Pons (tissue), 1 donor: ENCODE measurements around the gene ARSG.
A peak's percentile ranks its signal among the peaks of the same experiment; 100 is the strongest.

Experiments
- DNase-seq: peaks from one replicate; pipeline ENCODE4 v3.0.0-alpha.2; 2016; ENCODE audit warnings: low spot score

The ARSG gene

DNA sequence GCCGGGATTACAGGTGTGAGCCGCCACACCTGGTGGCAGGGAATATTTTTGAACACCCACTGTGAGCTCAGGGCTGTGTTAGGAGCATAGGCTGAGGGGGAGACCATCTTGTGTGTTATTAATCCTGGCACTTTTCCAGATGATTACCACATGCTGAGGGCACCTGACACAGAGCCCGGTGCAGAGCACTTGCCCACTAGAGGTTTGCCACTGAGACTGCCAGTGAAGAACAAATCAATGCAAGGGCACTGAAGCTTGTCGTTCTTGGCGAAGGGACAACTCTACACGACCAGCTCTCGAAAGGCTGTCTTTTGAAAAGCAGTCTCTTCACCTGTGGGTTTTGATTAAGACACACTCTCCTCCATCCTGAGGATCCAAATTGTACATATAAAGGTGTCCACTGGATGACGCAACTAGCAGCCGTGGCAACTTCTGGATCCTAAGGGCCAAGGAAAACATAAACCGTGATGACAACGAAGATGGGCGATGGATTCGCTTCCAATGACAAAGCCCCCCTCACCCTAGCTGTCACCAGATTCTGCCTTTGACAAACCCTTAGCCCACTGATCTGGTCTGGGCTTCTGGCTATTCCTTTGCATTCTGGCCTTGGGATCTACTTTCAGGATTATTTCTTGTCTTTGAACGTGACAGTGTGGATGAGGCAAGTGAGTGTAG is 137.3 kb downstream of the ARSG start:
- DNase-seq = no peak

DNA sequence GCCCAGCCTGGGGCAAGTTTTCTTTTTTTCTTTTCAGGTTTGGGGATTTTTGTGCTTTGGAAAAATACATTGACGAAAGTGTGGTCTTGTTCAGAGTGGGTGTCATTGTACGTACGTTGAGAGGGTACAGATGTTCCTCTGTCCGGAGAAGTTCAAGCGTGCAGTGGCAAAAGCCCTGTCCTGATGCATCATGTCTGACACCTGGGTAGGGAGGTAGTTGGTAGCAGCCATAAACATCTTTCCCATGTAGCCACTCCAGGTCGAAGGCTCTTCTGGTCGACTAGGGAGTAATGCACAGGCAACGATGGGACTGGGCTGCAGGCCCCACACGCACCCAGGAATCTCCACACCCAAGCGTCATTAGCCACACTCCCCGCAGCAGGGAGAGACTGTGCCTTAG is 138.6 kb downstream of the ARSG start:
- DNase-seq = no peak

DNA sequence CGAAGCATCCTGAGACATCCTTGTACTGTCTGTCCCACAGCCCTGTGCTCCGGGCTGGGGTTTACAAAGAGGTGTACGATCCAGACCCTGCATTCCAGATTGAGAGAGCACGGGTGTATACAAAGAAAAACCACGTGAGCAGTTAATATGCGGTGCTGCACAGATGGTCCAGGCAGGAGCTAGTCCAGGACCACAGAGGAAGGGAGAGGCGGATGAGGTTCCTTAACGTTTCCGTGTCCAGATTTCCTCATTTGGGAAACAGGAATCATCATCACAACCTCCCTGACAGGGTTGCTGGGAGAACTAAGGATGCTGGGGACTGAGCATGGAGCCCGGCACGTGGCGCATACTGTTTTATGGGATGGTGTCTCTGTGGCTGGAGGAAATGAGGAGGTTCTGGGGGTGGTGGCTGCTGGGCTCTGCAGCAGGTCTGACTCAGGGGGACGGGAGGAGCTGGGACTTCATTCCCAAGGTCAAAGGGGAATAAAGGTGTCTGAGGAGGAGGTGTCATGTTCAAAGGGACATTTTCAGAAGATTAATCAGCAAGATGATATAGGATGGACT is 139.8 kb downstream of the ARSG start:
- DNase-seq = no peak

DNA sequence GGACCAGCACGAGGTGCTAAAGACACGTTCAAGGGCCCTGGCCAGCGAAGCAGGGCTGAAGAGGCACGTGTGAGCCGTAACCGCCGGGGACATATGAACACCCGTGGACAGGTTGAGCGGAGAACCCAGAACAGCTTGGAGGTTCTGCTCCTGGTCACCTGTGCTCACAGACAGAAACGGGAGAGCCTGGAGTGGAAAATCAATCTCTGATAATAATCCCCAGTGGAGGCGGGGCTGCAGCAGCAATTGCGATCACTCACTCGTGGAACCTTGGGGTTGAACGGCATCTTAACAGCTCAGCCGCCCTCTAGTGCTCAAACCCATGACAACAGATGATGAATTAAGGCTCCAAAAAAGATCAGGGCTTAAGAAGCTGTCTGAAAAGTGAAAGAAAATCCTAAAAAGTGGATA is 140.4 kb downstream of the ARSG start:
- DNase-seq = no peak

DNA sequence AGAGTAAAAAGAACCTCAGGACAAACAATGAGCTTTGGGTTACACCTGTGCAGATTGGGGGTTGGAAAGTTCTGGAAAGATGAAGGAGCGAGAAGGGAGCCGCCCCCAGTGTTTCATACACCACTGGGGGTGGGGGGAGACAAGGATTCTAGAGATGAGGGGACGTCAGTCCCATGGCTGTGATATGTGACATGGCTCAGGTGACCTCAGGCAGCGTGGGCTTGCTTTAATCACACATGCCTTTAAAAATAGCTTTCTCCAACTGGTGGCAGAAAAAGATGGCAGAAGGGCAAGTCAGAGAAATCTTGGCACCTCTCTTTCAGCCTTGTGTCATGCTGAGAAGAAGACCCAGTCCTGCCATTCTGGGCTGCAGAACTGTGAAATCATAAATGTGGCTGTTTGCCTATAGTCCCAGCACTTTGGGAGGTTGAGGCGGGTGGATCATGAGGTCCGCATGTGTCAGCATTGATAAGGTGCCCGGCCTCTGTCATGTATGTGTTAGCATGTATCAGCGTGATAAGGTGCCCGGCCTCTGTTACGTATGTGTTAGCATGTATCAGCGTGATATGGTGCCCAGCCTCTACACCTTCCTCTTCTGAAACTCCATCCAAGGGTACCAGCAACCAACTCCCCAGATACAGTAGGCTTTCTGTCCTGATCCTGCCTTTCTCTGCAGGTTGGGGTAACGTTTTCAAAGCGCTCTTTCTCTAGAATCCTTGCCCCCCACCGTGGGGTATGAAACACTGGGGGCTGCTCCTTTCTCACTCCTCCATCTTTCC is 141.0 kb downstream of the ARSG start:
- DNase-seq = no peak

DNA sequence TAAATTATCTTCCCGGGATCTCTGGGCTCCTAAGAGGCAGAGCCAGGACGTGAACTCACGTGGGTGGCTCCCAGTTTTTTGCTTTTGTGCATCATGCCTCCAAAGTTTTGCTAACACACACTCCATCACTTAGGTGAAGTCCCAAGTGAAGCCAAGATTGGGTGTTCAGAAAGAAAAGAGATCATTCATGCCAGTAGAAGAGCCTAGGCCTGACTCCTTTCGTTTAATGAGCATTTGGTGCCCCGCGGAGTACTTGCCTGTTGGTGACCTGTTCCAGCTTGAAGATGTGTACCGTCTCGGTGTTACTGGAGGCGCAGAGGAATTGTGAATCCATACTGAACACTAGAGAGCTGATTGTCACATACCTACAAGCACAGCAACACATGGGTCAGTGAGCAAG is 141.9 kb downstream of the ARSG start:
- no peak for DNase-seq

DNA sequence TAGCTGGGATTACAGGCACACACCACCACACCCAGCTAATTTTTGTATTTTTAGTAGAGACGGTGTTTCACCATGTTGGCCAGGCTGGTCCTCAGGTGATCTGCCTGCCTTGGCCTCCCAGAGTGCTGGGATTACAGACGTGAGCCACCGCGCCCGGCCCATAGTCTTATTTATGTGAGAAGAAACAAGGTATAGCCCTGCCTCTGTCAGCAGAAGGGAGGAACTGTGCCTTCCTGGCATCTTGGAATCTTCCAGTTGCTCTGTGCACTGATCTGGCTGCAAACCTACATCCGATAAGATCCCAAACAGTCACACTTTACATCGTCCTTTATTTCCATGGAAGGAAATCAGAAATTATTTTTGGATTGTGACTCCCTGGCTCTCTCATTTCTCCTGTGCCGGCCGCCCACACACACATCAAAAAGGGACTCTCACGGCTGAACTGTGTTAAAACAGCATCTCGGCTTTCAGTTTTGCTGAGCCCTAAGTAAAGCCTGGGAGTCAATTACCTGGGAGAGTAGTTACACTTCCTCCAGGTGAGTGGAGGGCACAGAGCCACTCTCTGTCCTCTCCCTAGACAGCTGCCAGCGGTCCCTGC is 142.7 kb downstream of the ARSG start:
- no peak for DNase-seq

DNA sequence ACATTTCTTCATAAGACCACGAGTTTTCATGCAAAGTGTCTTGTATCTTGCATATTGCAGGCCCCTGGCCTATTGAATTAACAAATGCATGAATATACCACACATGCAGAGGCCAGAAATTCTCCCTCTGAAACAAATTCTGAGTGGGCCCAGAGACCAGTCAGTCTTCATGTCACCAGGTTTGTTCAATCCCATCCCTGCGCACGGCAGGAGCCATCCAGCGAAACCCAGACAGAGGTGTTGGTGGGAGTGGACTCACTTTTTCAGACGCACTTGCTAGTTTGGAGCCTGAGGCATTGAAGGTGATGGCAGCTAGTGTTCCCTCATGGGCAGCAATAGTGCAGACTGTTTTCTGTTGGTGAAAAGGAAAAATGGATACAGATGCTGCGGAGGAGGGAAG is 144.1 kb downstream of the ARSG start:
- DNase-seq = no peak

DNA sequence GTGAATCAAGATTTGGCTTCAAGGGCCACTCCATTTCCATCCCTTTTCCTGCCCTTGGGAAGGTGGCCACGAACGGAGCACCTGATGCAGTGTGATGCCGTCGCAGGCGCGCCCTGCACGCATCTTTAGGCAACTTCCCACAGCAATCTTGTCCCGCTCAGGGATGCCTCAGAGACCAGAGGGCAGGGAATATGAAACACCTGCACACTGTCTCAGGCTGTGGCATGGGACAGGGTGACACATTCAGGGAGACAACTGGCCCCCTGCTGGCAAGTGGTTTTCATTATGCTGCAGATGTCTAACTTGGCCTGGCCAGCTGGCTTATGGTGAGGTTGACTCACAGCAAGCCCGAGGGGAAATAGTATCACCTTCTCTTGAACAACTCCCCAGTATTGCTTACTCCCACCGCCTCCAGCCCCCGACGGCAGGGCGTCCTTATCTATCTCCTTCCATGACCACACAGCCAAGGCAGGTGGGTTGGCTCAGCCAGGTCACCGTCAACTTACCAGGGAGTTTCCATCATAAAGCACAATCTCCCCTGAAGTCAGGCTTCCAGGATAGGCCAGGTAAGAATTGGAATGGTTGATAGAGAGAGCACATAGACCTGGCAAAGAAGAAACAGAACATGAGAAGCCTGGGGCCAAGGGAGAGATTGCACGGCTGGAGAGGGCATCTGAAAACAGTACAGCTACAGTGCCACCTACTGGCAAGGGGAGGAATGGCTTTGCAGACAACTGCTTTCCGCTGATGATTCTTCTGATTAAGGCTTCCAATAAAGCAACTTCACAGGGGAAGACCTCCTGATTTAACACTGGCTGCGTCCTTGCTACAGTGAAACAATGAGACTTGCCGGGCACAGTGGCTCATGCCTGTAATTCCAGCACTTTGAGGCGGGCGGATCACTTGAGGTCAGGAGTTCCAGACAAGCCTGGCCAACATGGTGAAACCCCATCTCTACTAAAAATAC is 144.9 kb downstream of the ARSG start:
- peak; percentile 69 for DNase-seq

DNA sequence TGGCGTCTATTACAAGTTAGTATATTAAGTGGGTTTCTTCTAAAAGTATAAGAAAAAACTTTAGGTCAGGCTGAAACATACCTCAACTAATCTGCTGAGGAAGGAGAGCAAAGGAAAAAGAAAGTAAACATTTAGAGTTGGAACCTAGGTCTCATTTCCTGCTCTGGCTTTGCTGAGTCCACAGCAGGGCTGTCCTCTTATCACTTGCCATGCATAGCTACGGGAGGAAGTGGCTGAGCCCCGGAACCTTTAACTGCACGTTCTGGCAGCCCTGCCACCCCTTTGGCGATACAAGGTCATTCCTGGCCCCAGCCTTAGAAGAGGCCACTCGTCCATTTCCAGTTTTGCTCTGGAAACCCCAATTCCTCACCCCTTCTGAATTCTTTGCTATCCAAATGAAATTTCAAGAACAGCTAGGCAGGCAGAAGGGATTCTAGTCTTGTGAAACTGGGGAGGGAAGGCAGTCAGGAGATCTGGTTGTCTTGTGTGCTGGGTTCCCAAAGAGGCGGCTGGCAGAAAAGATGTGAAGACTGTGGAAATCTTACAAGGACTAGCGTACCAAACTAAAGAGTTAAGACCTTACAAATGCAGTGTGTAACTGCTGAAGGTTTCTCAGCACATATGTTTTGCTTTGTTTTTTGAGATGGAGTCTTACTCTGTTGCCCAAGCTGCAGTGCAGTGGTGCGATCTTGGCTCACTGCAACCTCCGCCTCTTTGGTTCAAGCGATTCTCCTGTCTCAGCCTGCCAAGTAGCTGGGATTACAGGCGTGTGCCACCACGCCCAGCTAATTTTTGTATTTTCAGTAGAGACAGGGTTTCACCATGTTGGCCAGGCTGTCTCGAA is 146.9 kb downstream of the ARSG start:
- DNase-seq = peak; percentile 45

DNA sequence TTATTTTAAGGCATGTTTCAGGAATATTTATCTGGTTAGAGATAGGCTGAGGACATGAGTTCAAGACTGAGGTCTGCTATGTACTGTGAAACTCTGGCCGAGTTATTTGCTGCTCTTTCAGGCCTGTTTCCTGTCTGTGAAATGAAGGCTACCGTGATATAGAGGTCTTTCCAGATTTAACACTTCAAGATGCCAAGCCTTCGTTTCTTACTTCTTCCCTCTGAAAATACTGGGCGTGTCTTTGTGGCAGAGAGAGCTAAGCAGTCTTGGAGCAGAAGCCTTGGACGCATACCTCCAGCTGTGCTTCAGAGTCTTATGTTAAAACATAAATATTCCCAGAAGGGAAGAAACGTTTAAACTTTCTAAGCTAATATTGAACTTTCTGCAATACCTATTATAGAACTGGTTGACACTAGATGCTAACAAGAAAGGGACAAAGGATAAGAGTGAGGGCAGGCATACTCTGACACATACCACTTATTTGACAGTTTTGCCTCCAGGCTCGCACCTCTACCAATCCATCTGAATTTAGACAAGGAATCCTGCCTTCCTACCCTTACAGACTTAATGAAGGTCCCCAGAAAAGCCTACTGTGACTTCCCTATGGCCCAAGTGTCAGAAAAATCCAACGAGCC is 148.5 kb downstream of the ARSG start:
- no peak for DNase-seq

DNA sequence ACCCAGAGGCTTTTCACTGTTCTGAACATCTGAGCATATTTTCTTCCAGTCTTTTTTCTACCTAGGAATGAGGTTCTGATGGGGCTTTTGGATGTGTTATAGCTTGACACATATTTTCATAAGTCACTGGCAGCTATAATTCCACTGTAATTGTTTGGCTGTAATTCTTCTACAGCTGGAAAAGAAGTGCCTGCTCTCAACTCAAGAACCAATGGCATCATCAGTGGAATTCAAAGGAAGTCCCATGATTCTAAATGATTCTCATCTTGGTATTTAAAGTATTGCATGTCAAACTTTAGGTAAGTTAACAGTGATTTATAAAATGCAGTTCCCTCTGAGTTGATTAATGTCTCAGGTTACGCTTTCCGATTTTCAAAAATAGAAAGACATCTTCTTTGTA is 149.2 kb downstream of the ARSG start:
- no peak for DNase-seq

DNA sequence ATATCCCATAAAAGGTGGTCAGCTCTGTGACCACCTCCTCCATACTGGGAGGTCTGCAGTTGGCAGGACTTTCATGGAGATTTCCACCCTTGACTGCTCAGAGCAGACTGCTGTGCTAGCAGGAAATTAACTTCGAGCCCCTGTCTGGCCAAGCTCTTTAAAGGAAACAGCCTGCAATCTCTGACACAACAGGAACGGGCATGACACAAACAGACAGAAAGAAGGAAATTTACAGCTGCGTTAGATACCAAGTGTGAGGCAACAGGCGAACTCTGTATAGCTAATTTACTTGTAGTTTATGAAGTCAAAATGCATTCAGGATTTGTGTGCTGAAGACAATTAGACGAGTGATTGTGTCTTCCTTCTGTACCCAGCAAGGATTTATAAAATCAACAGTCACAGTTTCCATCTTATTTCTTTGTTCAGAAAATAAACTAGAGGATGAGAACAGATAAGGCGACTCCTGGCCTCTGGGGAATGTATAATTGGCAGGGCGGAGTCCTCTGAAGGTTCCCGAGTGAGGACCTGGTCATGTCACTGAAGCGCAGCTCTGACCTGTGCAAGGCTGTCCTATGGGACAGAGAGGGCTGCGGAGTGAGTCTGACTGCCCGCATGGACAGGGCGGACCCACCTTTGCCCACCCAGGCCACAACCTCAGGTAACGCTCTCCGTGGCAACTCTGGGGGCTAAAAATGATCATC is 149.9 kb downstream of the ARSG start:
- peak; percentile 68 for DNase-seq

DNA sequence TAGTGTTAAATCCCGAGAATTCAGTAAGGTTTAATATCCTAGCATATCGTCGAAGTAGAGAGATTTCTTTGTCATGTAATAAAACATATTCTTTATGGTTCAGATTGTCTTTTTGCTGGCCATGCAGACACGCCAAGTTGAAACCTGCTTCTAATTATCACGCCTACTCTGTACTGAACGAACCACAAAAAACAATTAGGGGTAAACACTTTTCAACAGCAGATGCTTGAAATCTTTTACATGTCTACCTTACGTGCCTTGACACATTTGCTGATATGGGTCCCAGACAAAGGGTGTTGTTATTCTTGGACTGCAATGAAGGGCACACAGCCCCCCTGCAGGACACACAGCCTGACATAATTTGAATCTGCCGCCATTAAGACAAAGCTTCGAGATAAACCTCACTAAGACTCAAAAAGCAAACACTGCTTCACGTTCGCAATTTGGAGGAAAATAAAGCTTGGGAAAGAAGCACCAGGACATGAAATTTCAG is 152.7 kb downstream of the ARSG start:
- DNase-seq = no peak

DNA sequence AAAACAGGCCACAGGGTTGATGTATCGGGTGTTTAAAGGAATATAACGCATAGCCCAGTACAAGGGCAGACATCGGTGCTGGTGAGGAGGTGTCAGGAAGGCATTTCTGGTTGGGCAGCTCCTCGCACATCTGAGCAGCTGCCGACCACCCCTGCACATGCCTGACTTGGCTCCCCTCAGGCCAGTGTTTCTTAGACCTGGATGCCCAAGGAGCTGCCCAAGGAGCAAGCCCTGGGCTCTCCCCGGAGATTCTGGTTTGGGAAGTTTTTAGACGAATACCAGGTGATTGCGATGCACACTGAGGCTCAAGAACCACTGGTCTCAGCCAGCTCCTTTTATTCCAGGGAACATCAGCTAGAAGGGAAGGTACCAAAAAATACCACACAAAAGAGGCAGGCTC is 154.4 kb downstream of the ARSG start:
- DNase-seq = no peak

DNA sequence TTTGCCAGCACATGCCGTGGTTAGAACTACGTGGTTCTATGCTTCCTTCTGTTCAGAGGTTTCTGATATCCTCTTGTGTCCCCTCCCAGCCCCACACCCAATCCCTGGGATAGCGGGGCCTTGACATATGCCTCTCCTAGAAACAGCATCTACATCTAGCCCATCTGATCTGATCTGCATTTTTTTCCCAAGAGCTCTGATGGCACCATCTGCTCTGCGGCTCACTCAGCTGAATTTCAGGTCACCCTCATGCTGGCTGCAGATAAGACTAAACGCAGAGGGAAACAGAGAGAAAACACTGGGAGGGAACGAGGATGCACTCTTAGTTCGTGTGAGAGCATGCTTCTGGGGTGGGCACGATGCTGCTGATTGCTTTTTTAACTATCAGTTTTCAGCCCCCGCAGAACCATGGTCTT is 155.3 kb downstream of the ARSG start:
- DNase-seq = no peak

DNA sequence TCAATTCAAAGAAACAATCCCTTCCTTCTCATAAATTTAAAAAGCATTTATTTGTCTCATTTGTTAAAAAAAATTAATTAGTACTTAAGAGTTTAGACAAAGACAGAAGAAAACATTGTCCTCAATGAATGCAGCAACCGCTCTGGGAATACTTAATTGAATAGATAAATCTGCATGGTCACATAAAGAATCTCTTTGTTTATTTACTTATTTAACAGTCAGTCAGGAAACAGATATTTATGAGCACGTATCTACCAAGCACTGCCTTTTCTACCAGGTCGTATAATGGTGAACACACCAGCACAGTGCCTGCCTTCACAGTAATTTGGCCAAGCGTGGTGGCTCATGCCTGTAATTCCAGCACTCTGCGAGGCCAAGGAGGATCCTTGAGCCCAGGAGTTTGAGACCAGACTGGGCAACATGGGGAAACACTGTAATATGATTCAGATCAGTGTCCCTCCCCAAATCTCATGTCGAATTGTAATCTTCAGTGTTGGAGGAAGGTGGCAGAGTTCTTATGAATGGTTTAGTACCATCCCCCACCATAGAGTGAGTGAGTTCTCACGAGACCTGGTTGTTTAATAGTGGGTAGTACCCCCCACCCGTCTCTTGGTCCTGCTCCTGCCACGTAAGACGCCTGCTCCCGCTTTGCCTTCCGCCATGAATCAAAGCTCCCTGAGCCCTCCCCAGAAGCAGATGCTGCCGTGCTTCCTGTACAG is 157.9 kb downstream of the ARSG start:
- no peak for DNase-seq

DNA sequence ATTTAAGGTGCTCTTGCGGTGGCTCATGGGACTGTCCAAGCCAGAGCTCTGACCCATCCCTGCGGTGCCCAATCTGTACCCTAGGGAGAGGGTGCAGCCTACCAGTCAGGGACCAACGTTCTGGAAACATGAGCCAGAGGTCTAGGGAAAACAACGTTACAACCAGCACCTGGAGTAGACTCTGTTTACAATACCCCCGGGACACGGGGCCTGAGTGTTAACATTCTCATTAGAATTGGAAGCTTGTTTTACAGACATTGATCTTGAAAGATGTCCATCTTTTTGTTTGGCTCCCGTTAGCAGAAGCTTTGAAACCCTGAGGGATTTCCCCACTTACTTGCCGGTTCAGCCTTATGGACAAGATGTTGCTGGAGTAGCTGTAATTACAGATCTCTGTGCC is 159.1 kb downstream of the ARSG start:
- no peak for DNase-seq

DNA sequence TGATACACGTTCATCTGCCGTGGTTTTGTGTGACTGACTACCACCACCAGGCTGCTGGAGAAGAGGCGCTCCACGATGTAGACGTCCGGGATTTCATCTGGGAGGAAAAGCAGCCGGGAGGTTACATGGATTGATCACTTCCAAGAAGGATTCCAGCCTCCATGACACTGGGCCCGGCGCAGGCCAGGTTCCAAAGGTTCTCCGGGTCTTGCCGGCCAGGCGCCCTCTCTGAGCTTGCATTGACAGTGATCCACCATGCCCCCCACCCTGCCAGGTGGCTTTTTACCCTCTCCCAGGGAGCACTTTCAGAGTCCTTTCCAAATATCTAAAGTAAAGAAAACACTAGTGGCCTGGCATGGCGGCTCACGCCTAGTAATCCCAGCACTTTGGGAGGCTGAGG is 159.5 kb downstream of the ARSG start:
- no peak for DNase-seq
